HepG2 (cell line): ENCODE data around the gene SYNDIG1. TPM values are rescaled to one million over a fixed set of nuclear protein-coding genes. Genes with fewer than 3 reads are reported as not detected.

Experiments
- ATAC-seq: fragments of 200-7000 bp; cut with Tn5 transposase; 3 replicates; pipeline ENCODE4 v1.9.1; 2020; ENCODE audit warnings: mild to moderate bottlenecking, moderate library complexity
- BruUV-seq: library from RNA; stranded (reverse); fragments of 400-500 nt; replicated peaks from 2 replicates; lab custom pipeline; 2021; lab: Mats Ljungman, UMichigan
- CTCF ChIA-PET: fragments of 300-600 bp; formaldehyde crosslinking; extraction: SDS; loops from one replicate; lab custom pipeline; 2021; ENCODE audit warnings: low total read pairs, inconsistent platforms, low intra/inter-chr PET ratio; lab: Yijun Ruan, JAX
- POLR2A ChIA-PET: fragments of 350-600 bp; sonication (Branson Sonifier 250); formaldehyde crosslinking; loops from one replicate; lab custom pipeline; 2020; ENCODE audit warnings: antibody characterized with exemption, inconsistent platforms; lab: Yijun Ruan, JAX
- DNase-seq: peaks from one replicate; pipeline ENCODE4 v3.0.0-alpha.2; 2015; ENCODE audit warnings: low spot score
- FAIRE-seq: peaks from 3 replicates; lab custom pipeline; 2011; peaks lifted over from hg19 to GRCh38; lab: Jason Lieb, UNC
- H2AFZ ChIP-seq: one replicate; pipeline ENCODE4 v1.6.1; 2011; ENCODE audit warnings: low read length, inconsistent platforms
- H3K27ac ChIP-seq: fragments of 300-600 bp; 3 replicates; pipeline ENCODE4 v1.8.0; 2011; ENCODE audit warnings: mixed run types, mild to moderate bottlenecking, mixed read lengths, low read length, inconsistent platforms; ENCODE audit not compliant: insufficient read depth; ENCODE audit errors: extremely low read length
- H3K27me3 ChIP-seq, 2 experiments: fragments of 200-600 bp in 1 of 2; 2 replicates in 1 of 2; 3 replicates in 1 of 2; pipeline versions ENCODE4 v1.6.0 to v1.8.0; 2011; ENCODE audit warnings: low read length in 2 of 2, mild to moderate bottlenecking in 2 of 2, moderate library complexity in 2 of 2, inconsistent platforms in 1 of 2; ENCODE audit not compliant: insufficient read depth in 2 of 2, control insufficient read depth in 1 of 2
- H3K36me3 ChIP-seq, 2 experiments: fragments of 200-600 bp in 1 of 2; replicated peaks in 1 of 2; 2 replicates in 1 of 2; 3 replicates in 1 of 2; pipeline versions ENCODE4 v1.5.1 to v1.8.0; 2011; ENCODE audit warnings: low read length in 2 of 2, inconsistent platforms in 1 of 2; ENCODE audit not compliant: insufficient read depth in 2 of 2, control insufficient read depth in 1 of 2
- H3K4me1 ChIP-seq: 2 replicates; pipeline ENCODE4 v1.5.1; 2012; ENCODE audit warnings: low read length, inconsistent platforms; ENCODE audit not compliant: insufficient read depth
- H3K4me2 ChIP-seq: 2 replicates; pipeline ENCODE4 v1.6.0; 2011; ENCODE audit warnings: low read depth, low read length, inconsistent platforms
- H3K4me3 ChIP-seq, 3 experiments: fragments of 200-600 bp in 1 of 3; sonication (generic), shearing (Covaris generic) in 1 of 3; replicated peaks in 1 of 3; 2 replicates each; pipeline ENCODE4 v1.5.1; 2011 to 2016; ENCODE audit warnings: low read length in 3 of 3, inconsistent platforms in 2 of 3, low read depth in 2 of 3, mild to moderate bottlenecking in 2 of 3, control low read depth in 1 of 3, mixed read lengths in 1 of 3; ENCODE audit not compliant: insufficient read depth in 1 of 3
- H3K79me2 ChIP-seq: one replicate; pipeline ENCODE4 v1.6.1; 2011; ENCODE audit warnings: low read length, inconsistent platforms; ENCODE audit not compliant: insufficient read depth
- H3K9ac ChIP-seq: 2 replicates; pipeline ENCODE4 v1.6.0; 2011; ENCODE audit warnings: mild to moderate bottlenecking, low read depth, low read length, inconsistent platforms; ENCODE audit not compliant: insufficient read depth
- H3K9me3 ChIP-seq: 2 replicates; pipeline ENCODE4 v1.5.1; 2012; ENCODE audit warnings: mild to moderate bottlenecking, low read length
- H4K20me1 ChIP-seq: 2 replicates; pipeline ENCODE4 v1.6.0; 2011; ENCODE audit warnings: inconsistent platforms, mild to moderate bottlenecking, low read length, moderate library complexity; ENCODE audit not compliant: insufficient read depth
- ARID2 ChIP-seq: sonication (generic); formaldehyde crosslinking; IDR thresholded peaks from 2 replicates; pipeline ENCODE4 v1.8.1; 2022; ENCODE audit warnings: mild to moderate bottlenecking, missing genetic modification reagents, borderline replicate concordance
- MBNL3 ChIP-seq: fragments of 250-450 bp; sonication (Bioruptor Pico); conservative IDR thresholded peaks from 2 replicates; pipeline ENCODE4 v1.8.0; 2022; ENCODE audit warnings: mild to moderate bottlenecking, inconsistent platforms
- POLR2AphosphoS2 ChIP-seq: IDR thresholded peaks from 2 replicates; pipeline ENCODE4 v1.6.1; 2011; ENCODE audit warnings: low read depth, low read length, improper control_type of control experiment
- SAFB2 ChIP-seq: sonication (generic); formaldehyde crosslinking; IDR thresholded peaks from 2 replicates; pipeline ENCODE4 v1.5.1; 2020; ENCODE audit warnings: missing genetic modification reagents, low read depth, mild to moderate bottlenecking, borderline replicate concordance
- SMC3 ChIP-seq: IDR thresholded peaks from 2 replicates; pipeline ENCODE4 v1.6.1; 2011; ENCODE audit warnings: low read length, improper control_type of control experiment
- TAF15 ChIP-seq: fragments of 200-400 bp; formaldehyde crosslinking; IDR thresholded peaks from one replicate; pipeline ENCODE4 v1.6.1; 2018; ENCODE audit warnings: mild to moderate bottlenecking, low read depth, low read length; ENCODE audit not compliant: poor library complexity, severe bottlenecking
- ZNF24 ChIP-seq: fragments of 450-650 bp; IDR thresholded peaks from 2 replicates; pipeline ENCODE4 v1.6.1; 2017; ENCODE audit warnings: antibody characterized with exemption, mild to moderate bottlenecking
- ZNF331 ChIP-seq: sonication (generic); formaldehyde crosslinking; IDR thresholded peaks from 2 replicates; pipeline ENCODE4 v1.4.0; 2020; ENCODE audit warnings: missing genetic modification reagents
- ZNF335 ChIP-seq: sonication (generic); formaldehyde crosslinking; IDR thresholded peaks from 2 replicates; pipeline ENCODE4 v1.4.0; 2020; ENCODE audit warnings: missing genetic modification reagents
- ZNF891 ChIP-seq: sonication (generic); formaldehyde crosslinking; IDR thresholded peaks from 2 replicates; pipeline ENCODE4 v1.5.0; 2020; ENCODE audit warnings: mild to moderate bottlenecking, missing genetic modification reagents
- WGBS: methylation state at CpG from one replicate; pipeline ENCODE4 v1.1.6; 2017; ENCODE audit warnings: low lambda C conversion rate; 5-methylcytosine and 5-hydroxymethylcytosine counted together
- in situ Hi-C: cut with HindIII; loops from 2 replicates; pipeline ENCODE4 v1.10.0; 2017; ENCODE audit warnings: low pct_unique_long_range_greater_than_20kb; ENCODE audit not compliant: extremely low pct_ligation_motif_present
- intact Hi-C: fragments of 100-400 bp; cut with micrococcal nuclease; formaldehyde crosslinking; loops from one replicate; pipeline ENCODE4 v1.10.0; 2022; ENCODE audit not compliant: unreplicated experiment
- polyA plus RNA-seq, 8 experiments: library from polyadenylated mRNA; depleted of rRNA in 3 of 8; stranded (reverse) in 7 of 8; unstranded in 1 of 8; fragments of >200 nt; fragmentation: Illumina TruSeq in 4 of 8; extraction: Trizol in 4 of 8; gene quantifications; 2 replicates each; pipeline versions ENCODE4 v1.2.1 to v1.2.3, GENCODE V29; 2011 to 2016; ENCODE audit warnings: low read depth in 4 of 8, missing spikeins in 1 of 8, mixed read lengths in 1 of 8; ENCODE audit not compliant: insufficient read depth in 1 of 8
- total RNA-seq, 5 experiments: library from RNA; depleted of rRNA; stranded (reverse); fragments of >200 nt; fragmentation: Illumina TruSeq; extraction: Trizol; gene quantifications; 2 replicates each; pipeline ENCODE4 v1.2.3, GENCODE V29; 2016; ENCODE audit warnings: low read depth in 1 of 5
- TF ChIP-seq, protein P1 (sequence below): IDR thresholded peaks from 2 replicates; pipeline ENCODE4 v1.6.1; 2016; ENCODE audit warnings: mild to moderate bottlenecking, missing biosample characterization, missing genetic modification reagents
- TF ChIP-seq, protein P2 (sequence below): sonication (generic); formaldehyde crosslinking; IDR thresholded peaks from 2 replicates; pipeline ENCODE4 v1.5.1; 2020; ENCODE audit warnings: missing genetic modification reagents, mild to moderate bottlenecking, borderline replicate concordance
- TF ChIP-seq, protein P3 (sequence below): sonication (generic); formaldehyde crosslinking; IDR thresholded peaks from 2 replicates; pipeline ENCODE4 v1.4.0; 2020; ENCODE audit warnings: missing genetic modification reagents, borderline replicate concordance

Gene SYNDIG1
- total and polyA plus RNA-seq, 2 of the 13 experiments (the other 11 are each of a cell fraction or from before 2014, with no cell fraction given): not detected

DNA sequence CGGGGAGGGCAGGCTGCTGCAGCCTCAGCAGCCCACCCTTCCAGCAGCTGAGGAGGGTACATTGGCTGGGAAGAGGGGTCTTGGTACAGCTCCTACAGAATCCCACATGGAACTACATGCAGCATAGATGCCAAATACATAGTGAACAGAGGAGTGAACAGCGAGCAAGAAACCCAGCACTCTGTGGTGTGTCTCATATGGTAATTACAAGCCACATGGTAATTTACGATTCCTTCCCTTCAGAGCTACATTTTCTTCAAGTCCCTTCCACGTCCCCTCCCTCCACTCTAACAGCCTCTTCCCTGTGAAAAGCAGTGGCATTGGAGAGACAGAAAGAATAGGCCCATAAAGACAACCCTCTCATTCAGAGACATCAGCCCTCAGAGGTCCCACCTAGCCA, 167.7 kb downstream of the SYNDIG1 start (continued):
- TF ChIP-seq, protein P1, sequence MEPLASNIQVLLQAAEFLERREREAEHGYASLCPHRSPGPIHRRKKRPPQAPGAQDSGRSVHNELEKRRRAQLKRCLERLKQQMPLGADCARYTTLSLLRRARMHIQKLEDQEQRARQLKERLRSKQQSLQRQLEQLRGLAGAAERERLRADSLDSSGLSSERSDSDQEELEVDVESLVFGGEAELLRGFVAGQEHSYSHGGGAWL: no peak
- TF ChIP-seq ZNF335 (CRISPR knock-in tag) (no peak), ZNF891 (CRISPR knock-in tag) (no peak)

DNA sequence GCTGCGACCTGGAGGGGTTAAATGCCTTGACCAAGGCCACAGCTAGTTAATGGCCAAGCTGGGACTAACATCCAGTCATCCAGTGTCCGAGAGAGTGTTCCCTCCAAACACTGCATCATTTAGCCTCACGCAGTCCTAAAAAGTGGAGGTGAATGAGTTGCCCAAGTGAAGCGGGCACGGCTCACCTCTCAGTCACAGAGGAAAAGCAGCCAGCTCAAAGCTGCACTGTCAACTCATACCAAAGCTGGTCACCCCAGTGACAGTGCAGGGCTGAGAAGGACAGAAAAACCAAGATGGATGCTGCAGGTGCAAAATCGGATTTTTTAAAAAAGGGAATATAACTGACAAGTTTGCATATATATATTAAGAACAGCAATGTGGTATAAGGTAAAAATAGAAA, 168.5 kb downstream of the SYNDIG1 start:
- no peak overlapping the region for H2AFZ ChIP-seq
- no peak for FAIRE-seq
- no peak for DNase-seq
- no peaks in the 10 kb centered on the region for H3K9me3 ChIP-seq
- no peaks in the 10 kb centered on the region for H3K79me2 ChIP-seq
- H3K4me1 ChIP-seq: no peaks in the 10 kb centered on the region
- in situ Hi-C loops: loop anchor here (10.0 kb wide), 1 partner anchor 63 kb away; no protein-coding TSS in a partner anchor
- H3K27me3 ChIP-seq: peaks cover 0 to 13% of the 10 kb centered on the region in 2 experiments; a peak in 1 of 5 replicates
- BruUV-seq: no TSS peak
- H4K20me1 ChIP-seq: no peaks in the 10 kb centered on the region
- H3K9ac ChIP-seq: no peak overlapping the region
- no peaks in the 10 kb centered on the region for H3K36me3 ChIP-seq
- POLR2A ChIA-PET: no interaction called here
- no peak overlapping the region for H3K4me2 ChIP-seq
- H3K27ac ChIP-seq: no peak overlapping the region
- WGBS: 19% methylated on average over 6 of the region's 6 CpGs
- no peak for TF ChIP-seq SAFB2 (CRISPR knock-in tag)
- no peak for TF ChIP-seq ARID2 (CRISPR knock-in tag)
- no peak for TF ChIP-seq MBNL3 (CRISPR knock-in tag)
- TF ChIP-seq ZNF24: no peak
- TF ChIP-seq, protein P2, sequence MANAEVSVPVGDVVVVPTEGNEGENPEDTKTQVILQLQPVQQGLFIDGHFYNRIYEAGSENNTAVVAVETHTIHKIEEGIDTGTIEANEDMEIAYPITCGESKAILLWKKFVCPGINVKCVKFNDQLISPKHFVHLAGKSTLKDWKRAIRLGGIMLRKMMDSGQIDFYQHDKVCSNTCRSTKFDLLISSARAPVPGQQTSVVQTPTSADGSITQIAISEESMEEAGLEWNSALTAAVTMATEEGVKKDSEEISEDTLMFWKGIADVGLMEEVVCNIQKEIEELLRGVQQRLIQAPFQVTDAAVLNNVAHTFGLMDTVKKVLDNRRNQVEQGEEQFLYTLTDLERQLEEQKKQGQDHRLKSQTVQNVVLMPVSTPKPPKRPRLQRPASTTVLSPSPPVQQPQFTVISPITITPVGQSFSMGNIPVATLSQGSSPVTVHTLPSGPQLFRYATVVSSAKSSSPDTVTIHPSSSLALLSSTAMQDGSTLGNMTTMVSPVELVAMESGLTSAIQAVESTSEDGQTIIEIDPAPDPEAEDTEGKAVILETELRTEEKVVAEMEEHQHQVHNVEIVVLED (CRISPR knock-in tag): no peak
- TF ChIP-seq ZNF331: no peak
- no peak for TF ChIP-seq POLR2AphosphoS2
- TF ChIP-seq TAF15: no peak
- no peak for TF ChIP-seq SMC3
- TF ChIP-seq, protein P3, sequence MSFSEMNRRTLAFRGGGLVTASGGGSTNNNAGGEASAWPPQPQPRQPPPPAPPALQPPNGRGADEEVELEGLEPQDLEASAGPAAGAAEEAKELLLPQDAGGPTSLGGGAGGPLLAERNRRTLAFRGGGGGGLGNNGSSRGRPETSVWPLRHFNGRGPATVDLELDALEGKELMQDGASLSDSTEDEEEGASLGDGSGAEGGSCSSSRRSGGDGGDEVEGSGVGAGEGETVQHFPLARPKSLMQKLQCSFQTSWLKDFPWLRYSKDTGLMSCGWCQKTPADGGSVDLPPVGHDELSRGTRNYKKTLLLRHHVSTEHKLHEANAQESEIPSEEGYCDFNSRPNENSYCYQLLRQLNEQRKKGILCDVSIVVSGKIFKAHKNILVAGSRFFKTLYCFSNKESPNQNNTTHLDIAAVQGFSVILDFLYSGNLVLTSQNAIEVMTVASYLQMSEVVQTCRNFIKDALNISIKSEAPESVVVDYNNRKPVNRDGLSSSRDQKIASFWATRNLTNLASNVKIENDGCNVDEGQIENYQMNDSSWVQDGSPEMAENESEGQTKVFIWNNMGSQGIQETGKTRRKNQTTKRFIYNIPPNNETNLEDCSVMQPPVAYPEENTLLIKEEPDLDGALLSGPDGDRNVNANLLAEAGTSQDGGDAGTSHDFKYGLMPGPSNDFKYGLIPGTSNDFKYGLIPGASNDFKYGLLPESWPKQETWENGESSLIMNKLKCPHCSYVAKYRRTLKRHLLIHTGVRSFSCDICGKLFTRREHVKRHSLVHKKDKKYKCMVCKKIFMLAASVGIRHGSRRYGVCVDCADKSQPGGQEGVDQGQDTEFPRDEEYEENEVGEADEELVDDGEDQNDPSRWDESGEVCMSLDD: no peak
- no peak for ATAC-seq
- intact Hi-C loops: no loop called here
- H3K4me3 ChIP-seq: no peak overlapping the region
- CTCF ChIA-PET: no interaction called here
